Fibroblast of skin of abdomen (primary cell): ENCODE measurements around the gene ACOXL. TPM values are rescaled to one million over a fixed set of nuclear protein-coding genes. Genes with fewer than 3 reads are reported as not detected.
"Not testable (repeated sequence)": the region's sequence is repeated elsewhere in the genome, so short reads cannot be mapped to it uniquely, and the experiment has no call there.

Experiments used
- DNase-seq: peaks from one replicate; pipeline ENCODE4 v3.0.0-alpha.2; 2013
- polyA plus RNA-seq, 2 experiments: library from polyadenylated mRNA; unstranded; fragments of 120-200 nt; gene quantifications; one replicate each; pipeline ENCODE4 v1.2.1, GENCODE V29; 2013; ENCODE audit not compliant: insufficient read length in 2 of 2

ACOXL gene
- 0.05 TPM for polyA plus RNA-seq (2013, experiment 1 of 2; ENCODE audit: insufficient read length)
- 0.05 TPM for polyA plus RNA-seq (2013, experiment 2 of 2; ENCODE audit: insufficient read length)

DNA sequence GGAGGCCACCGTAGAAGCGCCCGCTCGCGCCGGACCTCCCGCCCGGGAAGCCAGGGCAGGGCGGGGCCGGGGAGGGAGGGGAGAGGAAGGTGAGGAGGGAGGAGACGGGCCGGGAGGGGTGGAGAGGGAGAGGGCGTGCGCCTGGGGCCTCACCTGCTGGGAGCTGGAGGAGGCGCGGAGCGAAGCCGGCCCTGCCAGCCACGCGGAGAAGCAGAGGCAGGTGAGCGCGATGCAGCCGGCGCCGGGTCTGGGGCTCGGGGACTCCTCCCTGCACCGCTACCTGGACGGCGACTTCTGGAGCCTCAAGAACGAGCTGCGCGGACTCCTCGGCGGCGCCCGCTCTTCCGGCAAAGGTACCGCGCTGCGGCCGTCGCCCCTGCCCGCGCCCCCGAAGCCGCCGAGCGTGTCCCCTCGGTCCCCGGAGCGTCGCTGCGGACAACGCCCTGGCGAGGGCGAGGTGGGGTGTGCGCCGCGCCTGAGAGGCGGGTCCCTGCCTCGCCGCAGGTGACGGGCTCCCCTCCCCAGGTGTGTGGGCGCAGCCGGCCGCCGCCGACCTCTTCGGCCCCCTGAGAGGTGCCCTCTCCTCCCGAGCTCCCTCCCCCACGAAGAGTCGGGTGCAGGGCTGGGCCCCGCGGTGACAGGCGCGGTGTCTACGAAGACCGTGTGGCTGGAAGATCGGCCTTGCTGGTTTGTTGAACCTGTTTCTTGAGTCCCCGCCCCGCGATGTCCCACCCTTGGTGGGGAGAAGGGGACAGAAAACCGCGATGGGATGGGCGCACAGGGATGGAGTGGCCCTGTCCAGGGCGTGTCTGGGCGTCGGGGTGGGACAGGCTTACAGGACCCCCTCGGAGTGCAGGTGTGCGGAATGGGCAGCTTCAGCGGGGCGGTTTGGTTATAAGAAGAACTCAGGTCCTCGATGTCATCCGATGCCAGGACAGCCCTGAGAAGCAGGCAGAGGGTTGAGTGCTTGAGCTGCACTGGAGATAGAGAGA, at the start of gene ACOXL:
Gene ACOXL (plus strand): TSS at position 152 of the 992 bp plus-strand sequence. CDS start 35,817 bp downstream, outside the sequence.
- no peak for DNase-seq

DNA sequence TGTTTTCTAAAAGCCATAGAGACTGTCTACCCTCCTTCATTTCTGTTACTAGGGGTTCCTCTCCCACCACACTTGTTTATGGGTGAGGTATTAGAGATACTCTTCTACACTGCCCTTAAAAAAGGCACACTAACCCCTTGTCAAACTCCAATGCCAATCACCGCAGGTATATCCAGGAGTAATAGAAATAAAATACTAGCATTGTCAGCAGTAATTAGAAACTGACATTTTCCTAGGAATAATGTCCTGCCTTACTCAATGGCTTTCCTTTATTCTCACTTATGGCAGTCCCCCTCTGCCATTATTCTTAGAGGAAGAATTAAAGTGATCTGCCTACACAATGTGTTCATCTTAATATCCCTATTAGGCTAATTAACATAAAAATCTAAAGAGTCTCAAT, 49.5 kb upstream of the ACOXL start:
- no peak for DNase-seq

DNA sequence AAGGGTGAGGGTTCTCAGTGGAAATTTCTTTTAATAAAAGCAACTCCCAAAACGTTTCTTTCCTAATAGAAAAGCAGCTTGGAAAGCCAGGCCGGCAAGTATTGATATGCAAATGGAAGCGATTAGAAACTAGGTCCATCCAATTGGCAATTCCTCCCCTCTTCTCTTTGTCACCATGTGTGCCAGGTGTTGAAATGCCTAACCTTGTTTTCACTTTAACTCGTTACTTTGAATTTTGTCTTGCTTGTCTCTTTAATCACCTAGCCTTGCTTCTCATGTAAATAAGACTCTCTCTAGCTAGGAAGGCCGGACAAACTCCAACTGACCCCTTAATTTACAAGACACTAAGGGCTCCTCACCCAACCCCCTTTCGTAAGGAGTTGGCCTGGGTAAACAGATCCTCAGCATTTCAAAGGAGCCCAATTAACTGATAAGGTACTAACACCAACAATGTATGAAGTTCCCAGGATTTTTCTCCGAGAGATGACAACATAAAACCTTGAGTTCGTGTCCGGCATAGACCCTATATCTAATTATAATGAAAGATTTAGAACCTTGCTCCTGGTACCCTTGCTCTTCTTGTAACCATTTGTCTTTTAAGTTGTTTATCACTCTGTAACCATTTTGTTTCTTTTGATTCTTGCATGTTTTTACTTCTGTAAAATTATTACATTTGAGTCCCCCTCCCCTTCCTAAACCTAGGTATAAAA, 44.4 kb upstream of the ACOXL start:
- not testable (repeated sequence) for DNase-seq

DNA sequence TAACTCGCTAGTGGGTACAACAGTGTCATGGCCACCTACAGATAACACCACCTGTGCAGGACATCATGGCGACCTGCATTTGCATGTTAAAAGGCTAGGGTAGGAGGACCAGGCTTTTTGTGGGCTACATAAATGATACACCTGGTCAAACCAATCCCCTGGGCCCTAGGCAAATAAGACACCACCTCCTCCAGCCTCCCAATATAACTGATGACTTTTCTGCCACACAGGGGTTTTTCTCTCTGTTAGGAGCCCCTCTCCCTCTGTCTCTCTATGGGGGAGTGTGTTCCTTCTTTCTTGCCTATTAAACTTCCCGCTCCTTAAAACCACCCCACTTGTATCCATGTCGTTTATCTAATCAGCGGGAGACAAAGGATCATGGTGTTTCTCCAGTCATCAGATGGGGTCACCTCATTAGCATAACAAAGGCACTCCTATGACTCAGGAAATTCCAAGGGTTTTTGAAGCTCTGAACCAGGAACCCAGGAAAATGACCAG, 43.7 kb upstream of the ACOXL start:
- DNase-seq = no peak

DNA sequence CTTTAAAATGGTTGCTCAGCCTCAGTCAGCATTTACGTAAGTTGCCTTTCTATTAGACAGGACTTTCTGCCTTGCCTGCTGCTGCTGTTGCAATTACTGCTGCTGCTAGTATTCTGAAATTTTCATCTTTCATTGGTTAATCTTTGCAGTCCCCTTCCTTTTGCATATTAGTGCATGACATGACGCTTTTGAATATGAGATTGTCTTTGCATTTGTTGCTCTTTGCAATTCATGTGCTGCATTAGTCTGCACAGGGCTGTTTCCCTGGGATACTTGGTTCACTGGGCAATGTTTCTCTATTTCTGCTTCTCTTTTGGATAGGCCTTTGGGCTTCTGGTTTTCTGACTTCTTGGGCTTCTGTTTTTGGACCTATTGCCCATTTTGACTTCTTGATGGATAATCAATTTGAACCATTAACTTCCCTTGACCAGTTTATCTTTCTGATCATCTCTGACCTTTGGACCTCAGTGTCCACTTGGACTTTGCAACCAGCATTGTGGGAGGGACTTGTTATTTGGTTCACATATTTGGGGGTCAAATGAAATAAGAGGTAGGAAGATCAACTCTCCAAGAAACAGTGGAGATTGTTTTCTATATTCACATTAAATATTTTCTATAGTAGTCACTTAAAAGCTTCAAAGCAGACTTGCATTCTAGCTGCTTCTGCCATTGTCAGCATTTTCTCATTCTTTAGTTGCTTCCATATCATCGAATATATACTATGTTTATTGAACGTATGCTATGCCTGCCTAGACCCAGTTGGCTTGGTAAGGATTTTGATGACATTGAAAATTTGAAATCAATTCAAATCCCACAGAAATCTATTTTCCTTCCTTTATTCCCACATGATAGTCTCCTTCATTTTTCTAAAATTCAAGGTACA, 42.0 kb upstream of the ACOXL start:
- DNase-seq = no peak

DNA sequence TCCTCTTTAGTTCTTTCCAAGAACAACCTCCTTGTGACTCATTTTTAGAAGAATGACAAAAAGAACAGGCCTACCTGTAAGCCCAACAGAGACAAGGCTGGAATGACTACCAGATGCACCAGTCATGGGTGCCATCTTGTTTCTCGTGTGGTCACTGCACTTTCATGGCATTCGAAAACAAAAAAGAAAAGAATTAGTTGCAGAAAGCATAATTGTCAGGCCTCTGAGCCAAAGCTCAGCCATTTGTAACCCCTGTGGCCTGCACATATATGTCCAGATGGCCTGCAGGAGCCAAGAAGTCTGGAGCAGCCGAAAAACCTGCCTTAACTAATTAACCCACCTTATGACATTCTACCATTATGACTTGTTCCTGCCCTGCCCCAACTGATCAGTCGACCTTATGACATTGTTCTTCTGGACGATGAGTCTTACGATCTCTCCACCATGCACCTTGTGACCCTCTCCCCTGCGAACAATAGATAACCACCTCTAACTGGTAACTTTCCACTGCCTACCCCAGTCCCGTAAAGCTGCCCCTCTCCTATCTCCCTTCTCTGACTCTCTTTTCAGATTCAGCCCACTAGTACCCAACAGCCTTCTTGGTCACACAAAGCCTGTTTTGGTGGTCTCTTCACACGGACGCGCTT, 40.6 kb upstream of the ACOXL start:
- DNase-seq = no peak

DNA sequence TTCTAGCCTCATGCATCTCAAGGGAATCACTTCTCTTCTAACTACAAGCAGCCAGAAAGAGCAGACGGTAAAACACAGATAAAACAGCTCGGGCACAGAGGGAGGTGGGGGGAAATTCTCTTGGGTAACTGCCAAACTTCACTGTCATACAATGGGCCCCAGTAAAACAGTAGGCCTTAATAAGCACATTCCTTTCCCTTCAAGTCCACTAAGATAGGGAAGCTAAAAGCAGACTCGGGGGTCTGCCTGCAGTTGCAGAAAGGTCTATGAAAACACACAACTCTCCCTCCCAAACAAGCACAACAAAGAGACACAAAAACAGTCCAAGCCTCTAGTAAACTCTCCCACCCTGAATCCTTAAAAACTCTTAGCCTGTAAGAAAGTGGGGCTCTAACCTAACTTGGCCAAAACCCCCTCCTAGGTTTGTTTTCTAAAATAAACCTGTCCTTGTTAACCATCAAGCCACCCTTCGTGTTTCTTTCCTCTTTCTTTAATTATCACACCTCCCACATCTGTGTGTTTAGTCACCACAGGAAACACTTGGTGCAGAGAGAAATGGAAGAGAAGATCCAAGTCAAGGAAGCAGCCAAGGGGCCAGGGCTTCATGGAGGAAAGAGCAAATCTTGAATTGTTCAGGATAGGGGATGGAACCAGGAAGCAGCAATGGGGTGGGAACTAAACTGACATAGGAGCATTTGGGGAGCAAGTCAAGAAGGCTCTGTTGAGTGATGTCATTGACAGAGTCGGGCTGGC, 37.1 kb upstream of the ACOXL start:
- not testable (repeated sequence) for DNase-seq

DNA sequence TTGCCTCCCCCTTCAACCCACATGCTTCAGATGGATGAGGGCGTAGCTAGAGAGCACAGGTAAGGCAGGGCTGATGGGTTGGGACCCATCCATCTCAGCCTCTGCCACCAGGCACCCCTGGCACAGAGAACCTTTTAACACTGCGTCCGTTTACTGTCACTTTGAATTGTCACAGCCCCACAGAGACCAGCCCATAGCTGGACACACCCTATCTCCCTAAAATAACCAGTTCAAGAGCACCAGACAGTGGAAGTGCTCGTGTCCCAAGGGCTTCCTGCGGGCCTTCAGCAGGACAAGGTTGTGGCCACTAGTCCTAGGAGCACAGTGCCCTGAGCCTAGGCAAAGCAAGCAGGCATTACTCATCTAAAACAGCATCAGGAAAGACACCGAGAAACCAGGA, 34.1 kb upstream of the ACOXL start:
- not testable (repeated sequence) for DNase-seq

DNA sequence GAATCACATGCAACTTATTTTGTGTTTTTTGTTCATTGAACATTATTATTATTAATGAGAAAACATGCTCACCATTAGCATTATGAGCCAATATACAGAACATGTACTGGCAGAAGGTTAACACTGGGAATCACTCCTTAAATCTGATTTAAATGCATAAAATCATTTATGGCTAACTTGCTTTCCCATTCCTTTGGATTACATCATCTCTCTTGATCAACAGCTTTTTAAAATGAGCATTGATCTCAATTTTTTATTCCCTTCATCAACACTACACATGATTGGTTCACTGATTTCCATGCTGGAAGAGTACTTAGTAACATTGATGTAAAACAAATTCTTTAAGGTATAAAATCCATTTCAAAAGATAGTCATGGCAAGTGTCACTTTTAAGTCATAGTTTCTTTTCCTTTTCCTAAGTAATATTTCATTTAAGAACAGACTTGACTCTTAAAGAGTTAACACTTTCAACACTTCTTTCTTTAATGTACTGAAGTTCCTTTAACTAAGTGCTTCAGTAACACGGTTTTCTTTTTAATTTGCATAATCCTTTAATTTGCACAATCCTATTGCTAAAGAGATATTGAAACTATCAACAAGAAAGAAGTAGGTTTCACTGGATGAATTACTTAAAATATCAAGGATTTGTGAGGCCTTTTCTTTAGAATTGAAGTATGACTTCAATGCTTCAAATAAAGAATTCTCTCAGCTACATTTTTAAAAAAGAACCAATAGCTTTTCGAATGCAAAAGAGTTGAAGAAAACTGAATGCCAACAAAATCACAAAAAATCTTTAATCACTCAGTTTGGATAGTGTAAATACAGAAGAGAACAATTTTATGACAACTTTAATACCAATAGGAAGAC, 29.6 kb upstream of the ACOXL start:
- DNase-seq = no peak

DNA sequence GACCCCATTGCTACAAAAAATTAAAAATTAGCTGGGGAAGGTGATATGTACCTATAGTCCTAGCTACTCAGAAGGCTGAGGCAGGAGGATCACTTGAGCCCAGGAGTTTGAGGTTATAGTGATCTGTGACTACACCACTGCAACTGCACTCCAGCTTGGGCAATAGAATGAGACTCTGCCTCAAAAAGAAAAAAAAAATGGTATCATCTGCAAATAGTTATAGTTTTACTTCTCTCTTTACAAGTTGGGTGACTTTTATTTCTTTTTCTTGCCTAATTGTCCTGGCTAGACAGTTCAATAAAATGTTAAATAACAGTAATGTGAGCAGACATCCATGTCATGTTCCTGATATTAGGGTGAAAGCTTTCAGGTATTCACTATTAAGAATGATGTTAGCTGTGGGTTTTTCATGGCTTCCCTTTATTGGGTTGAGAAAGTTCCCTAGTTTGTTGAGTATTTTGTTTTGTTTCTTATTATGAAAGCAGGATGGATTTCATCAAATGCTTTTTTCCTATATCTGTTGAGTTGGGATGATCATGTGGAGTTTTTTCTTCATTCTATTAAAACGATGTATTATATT, 24.9 kb upstream of the ACOXL start:
- no peak for DNase-seq

DNA sequence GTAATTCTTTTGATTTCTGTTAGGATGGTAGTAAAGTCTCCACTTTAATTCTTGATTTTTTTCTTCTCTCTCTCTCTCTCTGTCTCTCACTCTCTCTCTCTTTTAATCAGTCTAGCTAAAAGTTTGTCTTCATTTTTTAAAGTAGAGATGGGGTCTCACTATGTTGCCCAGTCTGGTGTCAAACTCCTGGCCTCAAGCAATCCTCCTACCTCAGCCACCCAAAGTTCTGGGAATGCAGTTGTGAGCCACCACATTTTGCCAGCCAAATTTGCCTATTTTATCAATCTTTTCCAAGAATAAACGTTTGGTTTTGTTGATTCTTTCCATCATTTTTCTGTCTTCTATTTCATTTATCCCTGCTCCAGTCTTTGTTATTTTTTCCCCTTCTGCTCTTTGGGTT, 23.9 kb upstream of the ACOXL start:
- no peak for DNase-seq

DNA sequence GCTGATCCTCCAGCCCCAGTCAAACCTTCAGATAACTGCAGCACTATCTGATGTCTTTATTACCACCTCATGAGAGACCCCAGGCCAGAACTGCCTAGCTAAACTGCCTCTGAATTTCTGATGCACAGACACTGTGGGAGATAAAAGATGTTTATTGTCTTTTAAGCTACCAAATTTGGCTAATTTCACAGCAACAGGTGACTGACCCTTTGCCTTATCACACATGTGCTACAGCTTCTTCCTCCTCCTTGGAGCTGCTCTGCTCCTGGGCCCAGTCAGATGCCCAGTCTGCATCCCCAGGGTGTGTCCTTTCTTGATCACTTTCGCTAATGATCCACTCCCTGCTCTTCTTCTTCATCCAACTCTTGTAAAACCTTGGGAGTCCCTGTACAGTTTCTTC, 19.6 kb upstream of the ACOXL start:
- DNase-seq = no peak

DNA sequence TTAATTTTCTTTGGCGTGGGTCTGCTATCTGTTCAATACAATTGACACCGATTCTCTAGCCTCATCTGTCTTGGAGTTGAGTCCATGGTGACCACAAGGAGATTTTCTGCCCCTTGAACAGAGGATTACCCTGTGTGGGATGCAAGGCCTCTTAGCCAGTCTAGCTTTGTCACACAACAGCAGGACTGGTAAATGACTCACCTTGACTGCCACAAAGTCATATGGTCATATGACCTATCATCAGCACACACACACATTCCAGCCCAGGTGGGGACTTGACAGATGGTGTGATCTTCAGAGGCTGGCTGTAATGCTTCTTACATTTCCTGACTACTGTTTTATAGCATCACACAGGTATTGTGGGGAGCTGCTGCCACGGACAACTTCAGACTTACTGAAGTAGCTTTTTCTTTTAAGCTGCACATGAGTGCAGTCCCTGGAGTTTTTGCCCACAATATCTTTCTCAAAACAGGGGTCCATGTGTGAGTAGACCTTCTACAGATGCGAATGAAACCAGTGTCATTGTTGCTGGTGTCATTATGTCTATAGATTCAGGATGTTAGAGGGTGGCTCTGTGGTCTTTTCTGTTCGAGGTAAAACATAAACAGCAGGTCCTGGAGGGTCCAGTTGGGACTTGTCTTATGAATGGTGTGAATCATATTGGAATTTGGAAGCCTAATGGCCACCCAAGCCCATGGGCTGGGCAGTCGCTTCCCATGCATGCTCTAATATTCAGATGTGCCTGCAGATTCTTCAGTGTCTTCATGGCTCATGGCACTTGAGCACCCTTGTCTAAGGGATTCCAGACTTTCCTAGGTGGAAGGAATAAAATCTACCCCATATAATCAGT, 18.6 kb upstream of the ACOXL start:
- no peak for DNase-seq

DNA sequence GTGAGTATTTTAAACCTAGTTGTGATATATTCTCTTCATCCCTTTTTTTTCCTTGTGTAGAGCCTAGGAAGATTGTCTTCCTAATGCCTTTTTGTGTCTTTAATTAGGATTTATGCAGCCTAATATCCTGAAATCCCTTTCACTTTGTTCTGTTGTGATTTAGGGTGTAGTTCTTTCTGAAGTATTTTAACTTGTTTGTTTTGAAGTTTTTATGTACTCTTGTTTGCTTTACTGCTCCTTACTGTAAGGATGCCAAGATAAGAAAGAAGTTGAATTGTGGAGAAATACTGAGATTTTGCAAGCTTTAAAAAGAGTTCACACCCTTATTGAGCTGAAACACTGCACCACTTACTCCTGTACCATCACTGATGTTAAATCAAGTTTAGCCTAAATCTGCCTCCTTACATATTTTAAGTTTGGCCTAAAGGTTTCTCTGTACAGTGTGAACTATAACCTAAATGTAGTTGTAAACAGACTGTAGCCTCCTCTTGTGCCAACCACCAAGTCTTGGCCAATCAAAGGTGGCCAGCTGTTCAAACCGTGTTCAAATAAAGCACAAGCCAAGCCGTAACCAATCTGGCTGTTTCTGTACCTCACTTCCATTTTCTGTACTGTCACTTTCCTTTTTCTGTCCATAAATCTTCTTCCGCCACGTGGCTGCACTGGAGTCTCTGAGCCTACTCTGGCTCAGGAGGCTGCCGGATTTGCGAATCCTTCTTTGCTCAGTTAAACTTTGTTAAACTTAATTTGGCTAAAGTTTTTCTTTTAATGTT, 17.7 kb upstream of the ACOXL start:
- DNase-seq = no peak

DNA sequence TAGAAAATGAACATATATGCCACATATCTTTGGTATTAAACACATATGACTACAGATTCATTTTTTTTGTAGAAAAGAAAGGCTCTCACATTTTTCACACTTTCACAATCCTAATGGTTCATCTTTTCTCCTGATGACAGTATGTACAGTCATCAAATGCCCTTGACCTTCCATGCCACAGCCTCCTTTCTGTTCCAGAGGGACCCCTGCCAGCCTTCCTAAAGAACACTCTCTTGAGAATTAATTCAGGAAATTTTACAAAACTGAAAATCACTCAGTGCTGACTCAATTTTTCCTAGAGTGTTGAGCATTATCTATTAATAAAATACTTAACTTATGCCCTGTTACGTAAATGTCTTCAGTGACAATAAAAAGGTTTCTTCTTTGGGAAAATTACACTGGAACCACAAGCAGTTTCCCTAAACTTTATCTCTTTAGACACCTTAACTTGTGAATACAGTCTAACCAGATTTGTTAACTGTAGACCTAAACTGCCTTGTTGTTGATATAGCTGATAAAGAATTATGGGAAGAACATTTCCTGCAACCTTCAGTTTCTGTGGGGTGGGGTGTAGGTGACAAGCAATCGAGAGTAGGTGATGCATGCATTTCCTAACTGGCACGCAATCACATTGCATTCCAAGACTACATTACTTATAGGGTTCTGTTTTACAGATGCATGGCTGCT, 15.3 kb upstream of the ACOXL start:
- DNase-seq = peak; percentile 15

DNA sequence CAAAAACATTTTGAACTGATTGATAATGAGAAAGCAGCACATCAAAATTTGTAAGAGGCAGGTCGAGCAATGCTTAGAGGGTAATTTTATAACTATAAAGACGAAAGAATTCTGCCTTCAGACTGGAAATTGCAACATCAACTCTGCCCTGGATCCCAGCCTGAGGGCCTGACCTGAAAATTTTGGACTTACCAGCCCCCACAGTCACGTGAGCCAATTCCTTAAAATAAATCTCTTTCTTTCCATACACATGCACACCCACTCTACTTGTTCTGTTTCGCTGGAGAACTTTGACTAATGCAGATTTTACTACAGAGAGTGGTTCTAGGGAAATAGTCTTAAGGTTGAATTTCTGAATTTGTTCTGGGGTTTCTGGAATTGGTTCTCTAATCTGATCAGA, 14.6 kb upstream of the ACOXL start:
- no peak for DNase-seq

DNA sequence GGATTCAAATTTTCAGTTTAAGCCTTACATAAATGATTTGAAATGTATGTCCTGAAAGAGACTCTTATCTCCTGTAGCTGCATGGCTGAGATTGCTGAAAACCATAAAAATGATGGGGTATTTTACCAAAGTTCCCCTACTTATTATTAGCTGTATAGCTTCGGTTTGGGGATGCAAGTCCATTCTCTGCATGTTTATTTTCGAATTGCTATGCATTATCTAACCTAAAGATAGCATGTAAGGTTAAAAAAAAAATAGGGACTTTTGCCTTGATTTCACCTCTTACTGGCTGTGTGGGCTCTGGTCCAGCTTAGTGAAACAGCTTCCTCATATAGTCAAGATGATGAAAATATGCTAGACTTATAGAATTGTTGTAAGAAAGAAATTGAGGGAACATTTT, 14.0 kb upstream of the ACOXL start:
- DNase-seq = no peak
